ENCODE measurements around the gene KCTD7.
"Not testable (repeated sequence)": the region's sequence is repeated elsewhere in the genome, so short reads cannot be mapped to it uniquely, and the experiment has no call there.

KCTD7 gene

DNA sequence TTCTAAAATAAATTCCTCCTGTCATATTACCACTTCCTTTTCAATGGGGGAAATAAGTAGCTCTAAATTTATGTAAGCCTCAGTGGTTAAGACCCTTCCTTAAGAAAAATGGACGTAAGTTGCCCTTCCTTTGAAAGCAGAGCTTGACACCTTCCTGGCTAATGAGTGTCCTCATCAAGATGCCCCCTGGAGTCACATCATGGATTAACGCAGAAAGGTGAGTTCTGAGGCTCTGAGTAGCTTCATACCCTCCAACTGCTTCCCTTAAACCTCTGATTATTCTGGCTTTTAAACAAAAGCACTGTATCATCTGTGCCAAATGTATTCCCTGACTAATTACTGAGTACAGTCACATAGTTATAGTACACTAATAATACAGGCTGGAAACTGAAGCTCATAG lies 14.7 kb downstream of the KCTD7 start:
- Mint-ChIP-seq H3K27ac (peak overlapping the region in 1 of 2 donors; percentile 77), H3K4me1 (ENCODE audit: low read depth in 2 of 2) (peaks cover 15 to 34% of the 10 kb centered on the region in 2 donors), H3K36me3 (ENCODE audit: insufficient read depth) (peaks cover 54% of the 10 kb centered on the region), H3K4me3 (no peak overlapping the region), H3K27me3 (no peaks in the 10 kb centered on the region), H3K9me3 (no peaks in the 10 kb centered on the region)
- DNase-seq (no peak), ATAC-seq (replicated peaks) (no peak)

DNA sequence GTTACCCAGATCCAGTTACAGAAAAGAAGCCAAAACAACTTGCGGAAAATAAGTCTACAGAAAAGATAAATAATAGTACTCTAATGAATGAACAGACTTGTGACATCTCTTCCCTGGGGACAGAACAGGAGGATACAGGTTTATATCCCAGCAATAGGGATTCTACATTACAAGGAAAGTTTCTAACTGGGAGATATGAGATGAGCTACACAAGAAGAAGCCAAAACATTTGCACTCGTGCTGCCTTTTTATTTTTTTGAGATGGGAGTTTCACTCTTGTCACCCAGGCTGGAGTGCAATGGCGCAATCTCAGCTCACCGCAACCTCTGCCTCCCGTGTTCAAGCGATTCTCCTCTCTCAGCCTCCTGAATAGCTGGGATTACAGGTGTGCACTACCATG lies 22.3 kb downstream of the KCTD7 start:
- not testable (repeated sequence) for ATAC-seq (replicated peaks); DNase-seq; H3K9me3 Mint-ChIP-seq; H3K27me3 Mint-ChIP-seq; H3K4me3 Mint-ChIP-seq
- Mint-ChIP-seq H3K36me3 (ENCODE audit: insufficient read depth) (peaks cover 37% of the 10 kb centered on the region), H3K4me1 (ENCODE audit: low read depth in 2 of 2) (peaks cover 14 to 28% of the 10 kb centered on the region in 2 donors), H3K27ac (peak overlapping the region; percentile 4 to 60)

DNA sequence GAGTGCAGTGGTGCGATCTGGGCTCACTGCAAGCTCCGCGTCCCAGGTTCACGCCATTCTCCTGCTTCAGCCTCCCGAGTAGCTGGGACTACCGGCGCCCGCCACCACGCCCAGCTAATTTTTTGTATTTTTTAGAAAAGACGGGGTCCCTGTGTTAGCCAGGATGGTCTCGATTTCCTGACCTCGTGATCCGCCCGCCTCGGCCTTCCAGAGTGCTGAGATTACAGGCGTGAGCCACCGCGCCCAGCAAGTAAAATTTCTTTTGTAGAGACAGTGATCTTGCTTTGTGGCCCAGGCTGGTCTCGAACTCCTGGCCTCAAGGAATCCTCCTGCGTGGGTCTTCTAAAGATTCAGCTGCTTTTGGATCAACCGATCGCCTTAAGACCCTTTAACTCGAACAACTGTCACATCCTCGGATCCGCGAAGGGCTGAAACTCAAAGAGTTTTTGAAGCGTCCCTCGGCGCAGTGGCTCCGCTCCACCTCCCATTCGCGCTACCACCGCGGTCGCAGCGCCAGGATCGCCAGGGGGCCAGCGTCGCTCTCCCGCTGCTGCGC lies 25.1 kb downstream of the KCTD7 start:
- not testable (repeated sequence) for H3K27me3 Mint-ChIP-seq; H3K9me3 Mint-ChIP-seq; DNase-seq; ATAC-seq (replicated peaks)
- Mint-ChIP-seq H3K27ac (peak overlapping the region; percentile 98), H3K4me3 (peak overlapping the region; percentile 85 to 87), H3K4me1 (ENCODE audit: low read depth in 2 of 2) (peaks cover 12 to 28% of the 10 kb centered on the region in 2 donors), H3K36me3 (ENCODE audit: insufficient read depth) (peaks cover 29% of the 10 kb centered on the region)

DNA sequence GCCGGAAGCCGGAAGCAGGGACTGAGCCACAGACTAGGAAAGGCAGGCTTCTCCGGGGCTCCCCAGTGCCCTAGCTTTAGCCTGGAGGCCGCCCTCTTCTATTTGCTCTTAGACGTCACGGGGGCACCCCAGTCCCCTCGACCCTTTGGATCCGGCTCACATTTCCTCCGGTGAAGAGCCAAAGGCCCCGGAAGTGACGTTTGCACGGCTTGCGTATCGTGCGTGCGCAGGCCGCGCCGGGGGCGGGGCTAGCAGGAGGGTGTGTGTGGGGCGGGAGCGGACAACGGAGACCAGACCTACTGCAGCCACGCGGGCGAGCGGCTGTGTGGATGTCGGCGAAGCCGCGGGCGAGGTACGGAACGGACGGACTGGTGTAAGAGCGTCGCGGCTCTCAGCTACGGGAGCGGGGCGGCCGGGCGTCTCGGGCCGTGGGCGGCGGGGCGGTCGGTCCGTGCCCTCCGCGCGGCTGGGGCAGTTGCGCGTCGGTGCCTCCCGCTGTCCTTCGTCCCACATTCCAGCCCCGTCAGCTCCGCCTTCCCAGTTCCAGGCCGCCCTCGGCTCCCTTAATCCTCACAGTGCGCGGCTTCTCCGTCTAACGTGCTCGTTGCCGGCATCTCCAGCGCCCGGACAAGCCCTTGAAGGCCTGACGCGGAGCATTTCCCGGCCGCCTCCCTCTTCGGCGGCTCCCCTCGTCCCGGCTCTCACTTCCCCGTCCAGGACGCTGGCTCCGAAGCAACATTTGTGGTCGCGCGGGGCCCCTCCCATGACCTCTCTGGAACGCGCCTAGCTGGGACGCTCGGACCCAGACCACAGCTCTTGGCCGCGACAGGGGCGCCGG lies 25.8 kb downstream of the KCTD7 start:
- Mint-ChIP-seq H3K4me1 (ENCODE audit: low read depth in 2 of 2) (peaks cover 12 to 28% of the 10 kb centered on the region in 2 donors), H3K36me3 (ENCODE audit: insufficient read depth) (peaks cover 24% of the 10 kb centered on the region), H3K9me3 (no peaks in the 10 kb centered on the region), H3K27me3 (no peaks in the 10 kb centered on the region), H3K4me3 (peak overlapping the region; percentile 85 to 87), H3K27ac (peak overlapping the region; percentile 98)
- ATAC-seq (replicated peaks) (peak; percentile 94), DNase-seq (peak; percentile 98)

DNA sequence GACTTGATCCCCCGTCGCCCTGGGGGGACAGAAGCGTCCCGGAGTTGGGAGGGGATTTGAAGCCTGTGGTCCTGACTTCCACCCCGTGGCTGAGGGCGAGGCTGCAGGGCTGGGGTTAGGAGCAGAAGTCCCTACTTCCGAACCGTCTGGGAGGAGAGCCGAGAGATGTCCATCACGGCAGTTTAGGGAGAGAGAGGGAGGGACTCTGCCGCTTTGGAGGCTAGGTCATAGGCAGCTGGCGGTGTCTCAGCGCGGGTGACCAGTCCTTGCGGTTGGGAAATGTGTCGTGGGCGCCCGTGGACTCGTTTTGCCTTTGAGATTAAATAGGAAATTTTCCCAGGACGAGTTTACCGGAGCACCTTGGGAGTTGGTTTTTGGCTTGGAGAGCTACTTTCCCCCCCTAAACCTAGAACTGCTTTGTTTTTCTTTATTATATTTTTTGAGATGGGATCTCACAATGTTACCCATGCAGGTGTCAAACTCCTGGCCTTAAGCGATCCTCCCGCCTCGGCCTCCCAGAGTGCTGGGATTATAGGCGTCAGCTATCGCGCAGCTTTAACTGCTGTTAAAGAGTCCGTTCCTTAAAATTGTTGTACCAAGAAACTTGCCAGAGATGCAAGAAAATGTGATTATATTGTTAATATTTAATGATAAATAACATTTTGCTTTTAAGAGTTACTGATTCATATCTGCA lies 26.6 kb downstream of the KCTD7 start:
- Mint-ChIP-seq H3K4me3 (peak overlapping the region; percentile 85 to 87), H3K27ac (peak overlapping the region; percentile 98), H3K4me1 (ENCODE audit: low read depth in 2 of 2) (peaks cover 12 to 28% of the 10 kb centered on the region in 2 donors), H3K36me3 (ENCODE audit: insufficient read depth) (peaks cover 24% of the 10 kb centered on the region)
- H3K9me3 Mint-ChIP-seq; ATAC-seq (replicated peaks); H3K27me3 Mint-ChIP-seq; DNase-seq: not testable (repeated sequence)

DNA sequence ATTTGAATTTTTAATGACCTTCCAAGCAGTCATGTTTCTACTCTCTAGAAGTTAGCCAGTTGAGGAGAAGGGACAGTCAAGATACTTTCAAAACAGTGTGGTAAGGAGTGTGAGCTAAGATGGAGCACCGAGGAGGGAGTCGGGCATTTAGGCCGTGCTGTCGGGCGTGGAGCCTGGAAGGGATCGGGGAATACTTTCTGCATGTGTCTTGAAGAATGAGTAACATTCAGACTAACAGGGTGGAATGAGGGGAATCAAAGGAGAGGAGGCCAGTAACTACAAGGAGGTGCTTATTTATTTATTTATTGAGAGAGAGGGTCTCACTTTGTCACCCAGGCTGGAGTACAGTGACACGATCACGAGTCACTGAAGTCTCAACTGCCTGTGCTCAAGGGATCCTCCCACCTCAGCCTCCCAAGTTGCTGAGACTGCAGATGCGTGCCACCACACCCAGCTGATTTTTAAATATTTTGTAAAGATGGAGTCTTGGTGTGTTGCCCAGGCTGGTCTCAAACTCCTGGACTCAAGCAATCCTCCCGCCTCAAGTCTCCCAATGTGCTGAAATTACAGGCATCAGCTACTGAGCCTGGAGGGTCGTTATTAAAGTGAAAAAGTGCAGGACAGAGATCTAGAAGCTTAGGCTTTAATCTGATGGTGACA lies 27.3 kb downstream of the KCTD7 start:
- peaks cover 24% of the 10 kb centered on the region for H3K36me3 Mint-ChIP-seq (ENCODE audit: insufficient read depth)
- not testable (repeated sequence) for DNase-seq
- H3K27ac Mint-ChIP-seq, result peak overlapping the region in 1 of 2 donors; percentile 98

DNA sequence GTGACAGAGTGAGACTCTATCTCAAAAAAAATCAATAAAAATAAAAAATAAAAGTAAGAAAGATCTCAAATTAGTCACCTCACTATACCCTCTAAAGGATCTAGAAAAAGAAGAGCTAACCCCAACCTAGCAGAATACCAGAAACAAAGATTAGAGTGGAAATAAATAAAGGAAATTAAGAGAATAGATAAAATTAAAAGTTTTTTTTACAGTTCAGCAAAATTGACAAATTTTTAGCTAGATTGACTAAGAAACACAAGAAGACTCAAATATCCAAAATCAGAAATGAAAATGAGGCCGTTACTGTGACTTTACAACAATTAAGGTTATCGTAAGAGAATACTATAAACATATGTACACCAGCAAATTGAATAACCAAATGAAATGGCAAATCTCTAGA lies 29.1 kb downstream of the KCTD7 start:
- H3K27ac Mint-ChIP-seq, result no peak overlapping the region
- ATAC-seq (replicated peaks) (no peak), DNase-seq (no peak)
- H3K36me3 Mint-ChIP-seq (ENCODE audit: insufficient read depth), result peaks cover 15% of the 10 kb centered on the region
- peaks cover 18 to 20% of the 10 kb centered on the region in 2 donors for H3K4me1 Mint-ChIP-seq (ENCODE audit: low read depth in 2 of 2)
- no peaks in the 10 kb centered on the region for H3K27me3 Mint-ChIP-seq
- no peaks in the 10 kb centered on the region for H3K9me3 Mint-ChIP-seq
- no peak overlapping the region for H3K4me3 Mint-ChIP-seq

More for the DNA sequence above, 27.3 kb downstream of the KCTD7 start:
- H3K27me3 Mint-ChIP-seq; ATAC-seq (replicated peaks); H3K9me3 Mint-ChIP-seq; H3K4me3 Mint-ChIP-seq: not testable (repeated sequence)
- H3K4me1 Mint-ChIP-seq (ENCODE audit: low read depth in 2 of 2), result peaks cover 14 to 28% of the 10 kb centered on the region in 2 donors

DNA sequence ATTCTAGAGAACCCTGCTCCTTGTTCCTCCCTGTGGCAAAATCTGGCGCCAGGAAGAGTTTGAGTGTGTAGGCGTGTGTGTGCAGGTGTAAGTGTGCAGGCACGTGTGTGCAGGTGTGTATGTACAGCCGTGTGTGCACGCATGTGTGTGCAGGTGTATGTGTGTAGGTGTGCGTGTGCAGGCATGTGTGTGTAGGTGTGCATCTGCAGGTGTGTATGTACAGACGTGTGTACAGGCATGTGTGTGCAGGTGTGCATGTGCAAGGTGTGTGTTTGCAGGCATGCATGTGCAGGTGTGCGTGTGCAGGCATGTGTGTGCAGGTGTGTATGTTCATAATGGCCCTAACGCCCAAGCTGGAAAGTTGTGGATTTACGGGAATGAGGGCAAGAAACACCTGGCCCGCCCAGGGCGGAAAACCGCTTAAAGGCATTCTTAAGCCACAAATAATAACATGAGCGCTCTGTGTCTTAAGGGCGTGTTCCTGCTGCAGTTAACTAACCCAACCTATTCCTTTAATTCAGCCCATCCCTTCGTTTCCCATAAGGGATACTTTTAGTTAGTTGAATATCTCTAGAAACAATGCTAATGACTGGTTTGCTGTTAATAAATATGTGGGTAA lies 34.1 kb downstream of the KCTD7 start:
- DNase-seq (no peak), ATAC-seq (replicated peaks) (no peak)
- no peak overlapping the region for H3K27ac Mint-ChIP-seq
- H3K4me1 Mint-ChIP-seq (ENCODE audit: low read depth in 2 of 2), result peaks cover 8 to 9% of the 10 kb centered on the region in 2 donors
- no peak overlapping the region for H3K4me3 Mint-ChIP-seq
- no peaks in the 10 kb centered on the region for H3K9me3 Mint-ChIP-seq
- H3K36me3 Mint-ChIP-seq (ENCODE audit: insufficient read depth), result peaks cover 6% of the 10 kb centered on the region
- no peaks in the 10 kb centered on the region for H3K27me3 Mint-ChIP-seq

DNA sequence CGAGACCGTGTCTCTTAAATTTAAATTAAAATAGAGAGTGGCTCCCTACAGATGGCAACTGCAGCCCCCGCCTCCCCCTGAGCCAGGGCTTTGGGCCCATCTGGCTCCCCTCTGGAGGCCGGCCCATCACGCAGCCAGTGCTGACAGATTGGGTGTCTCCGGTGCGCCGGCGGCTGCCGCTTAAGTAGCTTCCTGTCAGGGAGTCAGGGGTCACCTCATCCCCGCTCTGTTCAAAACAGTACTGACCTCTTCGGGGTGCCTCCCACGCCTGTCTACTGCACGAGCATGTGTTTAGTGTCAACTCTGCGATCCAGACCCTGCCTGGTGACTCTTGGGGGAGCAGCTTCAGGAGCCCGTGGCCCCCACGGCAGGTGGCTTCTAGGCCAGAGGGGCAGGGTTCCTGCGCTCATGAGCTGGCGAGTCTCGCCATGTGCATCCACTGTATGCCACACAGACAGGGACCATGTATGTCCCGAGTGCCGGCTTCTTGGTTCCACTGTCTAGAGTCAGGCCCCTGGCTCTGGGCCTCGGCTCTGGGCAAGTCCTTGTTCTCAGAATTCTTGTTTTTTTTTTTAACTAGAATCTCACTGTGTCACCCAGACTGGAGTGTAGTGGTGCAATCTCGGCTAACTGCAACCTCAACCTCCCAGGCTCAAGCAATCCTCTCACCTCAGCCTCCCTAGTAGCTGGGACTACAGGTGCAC lies 36.1 kb downstream of the KCTD7 start:
- no peak overlapping the region for H3K27ac Mint-ChIP-seq
- ATAC-seq (replicated peaks) (no peak), DNase-seq (no peak)
- peaks cover 6% of the 10 kb centered on the region for H3K36me3 Mint-ChIP-seq (ENCODE audit: insufficient read depth)
- H3K27me3 Mint-ChIP-seq, result no peaks in the 10 kb centered on the region
- H3K4me1 Mint-ChIP-seq (ENCODE audit: low read depth in 2 of 2), result peaks cover 9 to 10% of the 10 kb centered on the region in 2 donors
- no peak overlapping the region for H3K4me3 Mint-ChIP-seq
- no peaks in the 10 kb centered on the region for H3K9me3 Mint-ChIP-seq

DNA sequence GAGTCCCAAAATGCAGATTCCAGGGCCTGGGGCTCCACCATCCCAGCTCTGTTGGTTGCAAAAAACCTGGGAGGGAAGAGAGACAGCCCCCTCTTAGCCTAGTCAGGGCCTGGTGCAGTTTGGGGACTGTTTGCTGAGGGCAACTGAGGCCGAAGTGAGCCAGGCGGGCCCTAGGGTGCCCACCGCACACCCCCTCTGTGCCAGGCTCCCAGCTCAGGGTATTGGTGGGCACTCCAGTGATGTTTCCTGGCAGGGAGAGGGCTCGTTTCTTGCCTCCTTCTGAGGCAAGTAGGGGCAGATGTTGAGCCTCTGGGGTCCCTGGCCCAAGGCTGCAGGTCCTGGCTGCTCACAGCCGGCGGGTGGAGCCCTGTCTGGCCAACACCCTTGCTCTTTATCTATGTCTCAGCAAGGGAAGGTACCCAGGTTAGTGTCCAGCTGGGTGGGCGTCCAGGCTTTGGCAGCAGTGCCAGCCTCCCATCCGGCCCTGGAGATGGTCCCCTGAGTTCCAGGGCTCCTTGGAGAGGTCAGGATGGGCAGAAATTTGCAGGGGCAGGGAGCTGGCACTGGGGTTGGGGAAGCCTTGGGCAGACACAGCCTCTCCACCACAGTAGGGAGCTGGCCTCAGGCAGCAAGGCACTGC lies 37.8 kb downstream of the KCTD7 start:
- Mint-ChIP-seq H3K4me1 (ENCODE audit: low read depth in 2 of 2) (peaks cover 8 to 9% of the 10 kb centered on the region in 2 donors), H3K4me3 (no peak overlapping the region), H3K27ac (peak overlapping the region in 1 of 2 donors; percentile 2), H3K27me3 (no peaks in the 10 kb centered on the region), H3K36me3 (ENCODE audit: insufficient read depth) (peaks cover 6% of the 10 kb centered on the region), H3K9me3 (no peaks in the 10 kb centered on the region)
- ATAC-seq (replicated peaks) (no peak), DNase-seq (no peak)

DNA sequence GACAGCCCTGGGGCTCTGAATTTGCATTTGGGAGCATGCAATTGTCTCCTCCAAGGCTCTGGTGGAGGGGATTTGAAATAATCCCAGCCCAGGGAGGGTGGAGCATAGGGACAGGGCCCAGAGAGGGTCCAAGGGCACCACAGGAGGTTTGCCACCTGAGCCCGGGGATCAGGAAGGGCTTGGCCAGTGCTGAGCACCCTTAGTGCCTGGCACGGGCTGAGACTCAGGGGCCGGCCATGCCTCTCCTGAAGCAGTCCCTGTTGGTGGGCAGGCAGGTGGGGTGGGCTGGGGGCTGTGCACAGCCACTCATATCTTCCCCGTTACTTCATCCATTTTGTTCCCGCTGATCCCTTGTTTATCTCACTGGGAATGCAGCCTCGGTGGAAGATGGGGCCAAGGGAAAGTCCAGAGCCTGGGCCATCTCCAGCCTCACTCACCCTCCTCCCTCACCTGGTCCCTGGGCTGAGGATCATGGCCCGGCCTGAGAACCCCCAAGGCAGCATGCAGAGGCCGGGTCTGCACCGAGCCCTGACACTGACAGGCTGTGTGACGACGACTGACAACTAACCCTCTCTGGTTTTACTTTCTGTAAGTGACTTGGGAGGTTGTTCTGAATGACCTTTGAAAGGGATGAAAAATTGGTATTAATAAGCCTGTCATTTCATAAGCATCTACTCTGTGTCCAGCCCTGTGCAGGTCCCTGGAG lies 38.5 kb downstream of the KCTD7 start:
- Mint-ChIP-seq H3K27me3 (no peaks in the 10 kb centered on the region), H3K4me3 (no peak overlapping the region), H3K9me3 (no peaks in the 10 kb centered on the region), H3K27ac (no peak overlapping the region), H3K4me1 (ENCODE audit: low read depth in 2 of 2) (peaks cover 8 to 9% of the 10 kb centered on the region in 2 donors), H3K36me3 (ENCODE audit: insufficient read depth) (peaks cover 6% of the 10 kb centered on the region)
- ATAC-seq (replicated peaks) (no peak), DNase-seq (no peak)

DNA sequence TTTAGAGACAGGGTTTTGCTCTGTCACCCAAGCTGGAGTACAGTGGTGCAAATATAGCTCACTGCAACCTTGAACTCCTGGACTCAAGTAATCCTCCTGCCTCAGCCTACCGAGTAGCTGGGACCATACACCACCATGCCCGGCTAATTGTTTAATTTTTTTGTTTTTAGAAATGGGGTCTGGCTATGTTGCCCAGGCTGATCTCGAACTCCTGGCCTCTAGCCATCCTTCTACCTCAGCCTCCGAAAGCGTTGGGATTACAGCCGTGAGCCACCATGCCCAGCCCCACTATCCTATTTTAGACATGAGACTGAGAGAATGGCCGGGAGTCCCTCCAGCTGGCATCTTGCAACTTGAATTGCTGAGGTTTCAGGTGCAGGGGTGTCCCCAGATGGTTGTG lies 39.4 kb downstream of the KCTD7 start:
- Mint-ChIP-seq H3K27ac (no peak overlapping the region), H3K4me3 (no peak overlapping the region), H3K36me3 (ENCODE audit: insufficient read depth) (peaks cover 6% of the 10 kb centered on the region), H3K27me3 (no peaks in the 10 kb centered on the region), H3K9me3 (no peaks in the 10 kb centered on the region), H3K4me1 (ENCODE audit: low read depth in 2 of 2) (peaks cover 3 to 9% of the 10 kb centered on the region in 2 donors)
- DNase-seq (no peak), ATAC-seq (replicated peaks) (no peak)
